CMK (cell line): ENCODE measurements around the gene PIGB.
"Not testable (repeated sequence)": the region's sequence is repeated elsewhere in the genome, so short reads cannot be mapped to it uniquely, and the experiment has no call there.

Experiments
- DNase-seq: peaks from one replicate; pipeline ENCODE4 v3.0.0-alpha.2; 2010; ENCODE audit warnings: low read depth

PIGB gene

GRCh38 chr15:55383687-55384086 is 64.7 kb downstream of the PIGB start:
- DNase-seq: no peak

GRCh38 chr15:55387027-55387426 is 68.0 kb downstream of the PIGB start:
- DNase-seq: no peak

GRCh38 chr15:55389264-55389607 is 70.2 kb downstream of the PIGB start:
- DNase-seq: no peak

DNA sequence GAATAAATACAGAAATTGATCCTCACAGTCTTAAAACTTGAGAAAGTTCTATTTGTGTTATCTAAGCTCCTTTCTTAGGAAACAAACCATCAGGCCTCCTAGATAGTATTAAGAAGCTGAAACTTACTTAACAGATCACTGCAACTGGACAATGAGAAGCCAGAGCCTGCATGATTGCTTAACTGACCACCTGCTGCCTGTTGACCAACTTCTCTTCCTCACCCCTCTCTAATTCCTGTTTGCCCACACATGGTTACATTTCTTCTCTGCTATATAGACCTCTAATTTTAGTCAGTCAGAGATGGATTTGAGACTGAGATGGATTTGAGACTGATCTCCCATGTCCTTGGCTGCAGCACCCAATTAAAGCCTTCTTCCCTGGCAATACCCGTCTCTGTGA is 75.7 kb downstream of the PIGB start:
- DNase-seq: no peak

DNA sequence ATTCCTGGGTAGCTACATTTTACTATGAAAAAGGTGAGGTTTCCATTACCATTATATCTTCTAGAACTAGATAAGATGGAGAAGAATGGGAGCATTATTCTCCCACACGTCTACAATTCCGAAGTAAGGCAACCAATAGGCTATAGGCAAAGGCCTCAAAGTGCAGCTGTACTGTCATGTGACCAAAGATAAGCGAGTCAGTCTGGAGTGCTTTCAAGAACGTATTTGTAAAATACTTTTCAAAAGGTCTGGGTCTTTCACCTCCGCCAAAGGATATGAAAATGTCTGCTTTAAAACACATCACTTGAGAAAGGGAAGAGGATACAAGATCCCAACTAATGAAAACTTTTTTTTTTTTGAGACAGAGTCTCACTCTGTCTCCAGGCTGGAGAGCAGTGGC is 79.2 kb downstream of the PIGB start:
- DNase-seq: no peak

- not testable (repeated sequence) for DNase-seq
These were observed 81.0 kb downstream of the PIGB start for GRCh38 chr15:55400050-55400449.

DNA sequence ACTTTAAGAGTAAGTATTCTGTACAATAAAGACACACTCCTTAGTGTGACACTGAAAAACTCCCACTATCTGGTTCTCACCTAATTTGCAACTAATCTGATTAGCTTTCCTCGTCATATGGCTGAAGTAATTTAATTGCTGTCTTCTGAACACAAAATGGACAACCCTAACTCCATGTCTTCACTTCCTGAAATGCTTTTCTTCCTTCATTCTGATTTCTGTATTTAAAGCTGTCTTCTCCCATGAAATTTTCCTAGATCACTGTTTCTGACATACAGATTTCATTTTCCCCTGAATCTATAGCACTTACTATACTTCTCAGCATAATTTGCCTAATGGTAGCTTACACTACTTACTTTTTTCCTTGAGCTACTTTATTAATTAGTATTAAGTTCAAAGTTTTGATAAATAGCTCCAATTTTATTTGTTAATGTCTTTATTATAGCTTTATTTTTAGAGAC is 82.8 kb downstream of the PIGB start:
- DNase-seq: no peak

DNA sequence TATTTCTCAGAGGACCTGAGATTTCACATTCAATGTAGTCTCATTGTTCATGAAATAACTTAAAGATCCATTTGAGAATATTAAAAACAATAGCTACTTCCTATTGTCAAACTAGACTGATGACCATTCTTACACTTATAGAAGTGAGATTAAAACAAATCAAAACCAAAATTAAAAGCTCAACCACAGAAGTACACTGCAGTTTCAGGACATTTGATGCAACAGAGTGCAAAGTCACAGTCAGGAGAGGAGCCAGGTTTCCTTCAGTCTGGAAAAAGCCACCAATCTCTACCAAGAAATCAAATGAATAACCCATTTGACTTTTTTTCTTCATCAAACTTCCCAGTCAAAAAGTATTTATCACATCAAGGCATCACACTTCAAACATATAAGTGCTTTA is 83.7 kb downstream of the PIGB start:
- DNase-seq: no peak

GRCh38 chr15:55403531-55403930 is 84.5 kb downstream of the PIGB start:
- peak; percentile 69 for DNase-seq
